ENCODE data around the gene TEX264.

TEX264 gene

GRCh38 chr3:51686512-51687215, 15.6 kb downstream of the TEX264 start:
- TF ChIP-seq CTCF (IDR thresholded peaks at IDR 0.05; ENCODE audit: insufficient read depth, missing control alignments) = no peak
- DNase-seq (ENCODE audit: insufficient read length, low spot score) (no peak), FAIRE-seq (no peak)

- DNase-seq (ENCODE audit: insufficient read length, low spot score) (no peak), FAIRE-seq (no peak)
- no peak for TF ChIP-seq CTCF (IDR thresholded peaks at IDR 0.05; ENCODE audit: insufficient read depth, missing control alignments)
These were observed 16.6 kb downstream of the TEX264 start for GRCh38 chr3:51687431-51688205.

GRCh38 chr3:51688206-51688600, 17.2 kb downstream of the TEX264 start:
- DNase-seq (ENCODE audit: insufficient read length, low spot score) (no peak), FAIRE-seq (no peak)
- TF ChIP-seq CTCF (IDR thresholded peaks at IDR 0.05; ENCODE audit: insufficient read depth, missing control alignments) = no peak

GRCh38 chr3:51691021-51691420, 20.0 kb downstream of the TEX264 start:
- DNase-seq (ENCODE audit: insufficient read length, low spot score) (no peak), FAIRE-seq (no peak)
- TF ChIP-seq CTCF (IDR thresholded peaks at IDR 0.05; ENCODE audit: insufficient read depth, missing control alignments) = no peak

- DNase-seq (ENCODE audit: insufficient read length, low spot score) (no peak), FAIRE-seq (no peak)
- TF ChIP-seq CTCF (IDR thresholded peaks at IDR 0.05; ENCODE audit: insufficient read depth, missing control alignments) = no peak
These were observed 20.9 kb downstream of the TEX264 start for GRCh38 chr3:51691949-51692348.

GRCh38 chr3:51692980-51693395, 21.9 kb downstream of the TEX264 start:
- no peak for TF ChIP-seq CTCF (IDR thresholded peaks at IDR 0.05; ENCODE audit: insufficient read depth, missing control alignments)
- DNase-seq (ENCODE audit: insufficient read length, low spot score) (peak; percentile 61), FAIRE-seq (no peak)

GRCh38 chr3:51696954-51697353, 25.9 kb downstream of the TEX264 start:
- TF ChIP-seq CTCF (IDR thresholded peaks at IDR 0.05; ENCODE audit: insufficient read depth, missing control alignments) = no peak
- DNase-seq (ENCODE audit: insufficient read length, low spot score) = no peak
- no peak for FAIRE-seq
